GM19023 (cell line): Measurements from ENCODE around the gene DNM1.
"Not testable (repeated sequence)": the region's sequence is repeated elsewhere in the genome, so short reads cannot be mapped to it uniquely, and the experiment has no call there.

Experiments used
- ATAC-seq: cut with Tn5 transposase; IDR thresholded peaks from one replicate; pipeline ENCODE4 v1.9.1; 2021; ENCODE audit warnings: mild to moderate bottlenecking, moderate library complexity; ENCODE audit not compliant: unreplicated experiment

Gene DNM1

DNA sequence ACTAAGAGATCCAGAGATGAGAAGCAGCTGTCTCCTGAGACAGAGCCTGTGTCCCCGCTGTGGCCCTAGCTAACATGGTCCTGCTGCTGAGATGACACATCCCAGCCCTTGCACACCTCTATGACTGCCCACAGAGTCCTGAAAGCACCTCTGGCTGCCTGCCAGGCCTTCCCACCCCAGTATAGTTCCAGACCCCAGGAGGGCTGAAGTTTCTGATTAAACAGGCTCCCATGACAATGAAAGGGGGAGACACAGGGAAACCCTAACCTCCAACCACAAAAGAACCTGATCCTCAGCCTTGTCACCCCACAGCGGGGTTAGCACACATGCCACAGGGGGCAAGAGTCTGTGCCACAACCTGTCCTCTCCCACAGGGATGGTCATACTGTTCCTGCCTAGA is 27.5 kb upstream of the DNM1 start:
- ATAC-seq = no peak

DNA sequence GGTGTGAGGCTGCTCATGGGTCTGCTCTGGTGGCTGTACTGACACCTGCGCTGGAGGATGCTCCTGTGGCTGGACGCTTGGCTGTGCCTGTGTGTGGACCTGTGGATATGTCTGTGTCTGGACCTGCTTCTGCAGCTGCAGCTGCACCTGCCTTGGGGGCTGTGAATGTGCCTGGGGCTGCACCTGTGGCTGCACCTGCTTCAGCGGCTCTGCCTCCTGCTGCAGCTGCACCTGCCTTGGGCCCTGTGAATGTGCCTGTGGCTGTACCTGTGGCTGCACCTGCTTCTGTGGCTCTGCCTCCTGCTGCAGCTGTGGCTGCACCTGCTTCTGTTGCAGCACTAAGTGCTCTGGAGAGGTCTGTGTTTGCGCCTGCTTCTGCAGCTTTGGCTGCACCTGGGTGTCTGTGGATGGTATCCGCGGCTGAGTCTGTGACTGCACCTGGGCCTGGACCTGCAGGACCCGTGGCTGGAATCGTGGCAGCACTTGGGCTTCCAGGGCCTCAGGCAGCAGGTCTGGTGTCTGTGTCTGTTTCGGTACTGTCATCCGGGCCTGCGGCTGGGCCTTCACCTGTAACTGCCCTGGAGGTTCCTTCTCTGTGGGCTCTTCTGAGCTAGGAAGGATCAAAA is 24.3 kb upstream of the DNM1 start:
- no peak for ATAC-seq

GRCh38 chr9:128180001-128180400 is 23.2 kb upstream of the DNM1 start:
- no peak for ATAC-seq

GRCh38 chr9:128180447-128180846 is 22.7 kb upstream of the DNM1 start:
- no peak for ATAC-seq

DNA sequence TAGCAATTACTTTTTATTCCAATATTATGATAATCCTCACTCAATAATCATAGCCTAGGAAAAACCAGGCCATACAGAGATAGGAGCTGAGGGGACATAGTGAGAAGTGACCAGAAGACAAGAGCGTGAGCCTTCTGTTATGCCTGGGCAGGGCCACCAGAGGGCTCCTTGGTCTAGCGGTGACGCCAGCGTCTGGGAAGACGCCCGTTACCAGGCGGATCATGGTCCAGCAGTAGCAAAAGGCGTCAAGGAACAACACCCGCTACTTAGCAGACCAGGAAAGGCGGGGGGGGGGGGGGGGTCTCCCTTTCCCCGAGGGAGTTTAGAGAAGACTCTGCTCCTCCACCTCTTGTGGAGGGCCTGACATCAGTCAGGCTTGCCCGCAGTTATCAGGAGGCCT is 21.7 kb upstream of the DNM1 start:
- ATAC-seq = not testable (repeated sequence)

GRCh38 chr9:128182893-128183588 is 20.1 kb upstream of the DNM1 start:
- no peak for ATAC-seq

DNA sequence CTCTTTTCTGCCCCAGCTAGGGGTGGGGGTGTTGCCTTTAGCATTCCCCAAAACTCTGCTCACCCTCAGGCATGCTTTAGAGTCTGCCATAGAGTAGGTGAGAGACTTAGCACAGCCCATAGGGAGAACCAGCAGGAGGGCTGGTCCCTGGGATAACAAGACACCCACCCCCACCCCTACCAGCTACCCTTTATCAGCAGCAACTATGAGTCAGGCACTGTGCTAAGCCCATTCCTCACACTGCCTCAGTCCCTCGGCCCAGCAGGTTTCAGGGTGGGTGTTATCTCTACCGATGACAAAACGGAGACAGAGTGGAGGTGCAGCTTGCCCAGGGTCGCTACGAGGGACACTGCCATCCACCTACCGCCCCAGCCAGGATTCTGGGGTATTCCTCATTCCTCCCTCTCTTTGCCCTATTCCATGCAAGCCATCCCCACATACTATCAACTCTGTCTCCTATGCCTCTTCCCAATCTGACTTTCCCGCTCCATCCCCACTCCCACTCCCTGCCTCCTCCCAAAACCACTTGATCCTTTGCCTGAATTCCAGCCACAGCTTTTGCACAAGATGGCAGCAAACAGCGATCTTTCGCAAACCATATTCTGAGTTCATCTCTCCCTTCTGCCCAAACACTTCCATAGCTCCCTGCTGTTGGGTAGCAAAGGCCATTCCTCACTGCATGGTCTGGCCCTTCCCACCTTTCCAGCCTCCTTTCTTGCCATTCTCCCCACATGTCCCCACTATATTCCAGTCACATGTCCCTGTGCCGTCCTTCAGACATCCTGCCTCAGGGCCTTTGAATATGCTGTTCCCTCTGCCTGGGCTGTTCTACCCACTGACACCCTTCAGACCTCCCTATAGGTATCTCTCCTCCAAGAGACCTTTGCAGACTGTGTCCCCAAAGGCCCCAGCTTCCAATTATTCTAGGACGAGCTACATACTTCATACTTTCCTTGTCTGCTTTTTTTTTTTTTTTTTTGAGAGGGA is 16.9 kb upstream of the DNM1 start:
- no peak for ATAC-seq

DNA sequence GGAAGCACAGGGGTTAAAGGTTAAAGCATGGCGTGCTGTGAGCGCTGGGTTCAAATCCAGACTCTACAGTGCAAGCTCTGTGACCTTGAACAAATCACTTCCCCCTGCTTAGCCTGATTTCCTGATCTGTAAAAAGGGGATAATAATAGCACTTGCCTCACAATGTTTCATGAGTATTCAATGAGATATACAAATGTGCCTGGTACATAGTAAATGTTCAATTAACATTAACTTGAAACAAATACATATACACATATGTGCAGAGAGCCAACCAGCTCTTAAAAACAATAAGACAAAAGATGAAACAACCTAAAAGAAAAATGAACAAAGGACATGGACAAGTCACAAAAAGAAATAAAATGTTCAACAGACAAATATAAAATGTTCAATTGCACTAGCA is 15.8 kb upstream of the DNM1 start:
- ATAC-seq = no peak

GRCh38 chr9:128188209-128188608 is 15.0 kb upstream of the DNM1 start:
- no peak for ATAC-seq

DNA sequence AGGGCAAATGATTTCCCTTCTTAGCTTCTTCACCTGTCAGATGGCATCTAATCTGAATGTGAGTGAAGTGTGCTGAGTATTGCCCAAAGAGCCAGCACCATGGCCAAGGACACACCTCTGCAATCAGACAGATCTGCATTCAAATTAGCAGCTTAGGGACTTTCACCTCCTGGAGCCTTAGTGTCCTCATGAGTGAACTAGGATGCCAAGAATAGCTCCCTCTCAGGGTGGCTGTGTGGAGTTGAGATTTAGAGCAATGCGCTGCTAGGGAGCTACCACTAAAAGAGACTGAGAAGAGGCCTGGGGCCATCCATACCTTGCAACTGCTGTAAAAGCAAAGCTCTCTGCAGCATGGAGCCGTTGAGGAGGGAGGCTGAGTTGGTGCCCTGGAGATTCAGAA is 13.2 kb upstream of the DNM1 start:
- ATAC-seq = no peak

GRCh38 chr9:128190516-128191405 is 12.4 kb upstream of the DNM1 start:
- ATAC-seq = peak; percentile 22

DNA sequence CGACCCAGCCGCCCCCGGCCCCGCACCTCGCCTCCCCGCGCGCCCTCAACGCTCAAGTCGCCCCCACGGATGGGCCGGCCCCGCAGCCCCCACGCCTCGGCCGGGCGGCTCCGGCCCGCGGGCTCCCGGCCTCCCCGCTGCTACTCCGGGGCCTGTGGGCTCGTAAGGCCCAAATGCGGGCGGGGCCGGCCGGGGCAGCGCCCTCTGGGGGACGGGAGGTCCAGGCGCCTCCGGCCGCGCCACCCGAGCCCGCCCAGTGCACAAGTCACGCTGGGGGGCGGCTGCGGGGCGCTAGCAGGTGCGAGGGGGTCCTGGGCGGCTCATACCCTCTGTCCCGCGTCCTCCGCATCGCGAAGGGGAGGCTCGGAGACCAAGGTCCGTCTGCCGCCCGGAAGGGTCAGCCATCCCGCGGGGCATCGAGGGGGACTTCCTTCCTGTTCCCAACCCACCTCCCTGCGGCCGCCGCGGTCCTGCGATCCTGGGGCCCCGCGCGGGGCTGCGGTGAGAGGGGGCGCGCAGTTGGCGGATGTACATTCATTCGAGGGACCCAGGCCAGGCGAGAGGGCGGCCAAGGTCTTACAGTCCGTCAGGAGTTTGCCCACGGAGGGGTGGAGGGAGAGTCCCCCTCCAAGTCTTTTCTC is 11.7 kb upstream of the DNM1 start, which contains the start of gene CIZ1:
Gene CIZ1, minus strand, starts transcription at position 167 of the 641 bp plus-strand sequence. CDS start 715 bp downstream, outside the sequence.
- peak; percentile 87 for ATAC-seq

- ATAC-seq = no peak
These were observed 10.4 kb upstream of the DNM1 start for GRCh38 chr9:128192601-128193371.

DNA sequence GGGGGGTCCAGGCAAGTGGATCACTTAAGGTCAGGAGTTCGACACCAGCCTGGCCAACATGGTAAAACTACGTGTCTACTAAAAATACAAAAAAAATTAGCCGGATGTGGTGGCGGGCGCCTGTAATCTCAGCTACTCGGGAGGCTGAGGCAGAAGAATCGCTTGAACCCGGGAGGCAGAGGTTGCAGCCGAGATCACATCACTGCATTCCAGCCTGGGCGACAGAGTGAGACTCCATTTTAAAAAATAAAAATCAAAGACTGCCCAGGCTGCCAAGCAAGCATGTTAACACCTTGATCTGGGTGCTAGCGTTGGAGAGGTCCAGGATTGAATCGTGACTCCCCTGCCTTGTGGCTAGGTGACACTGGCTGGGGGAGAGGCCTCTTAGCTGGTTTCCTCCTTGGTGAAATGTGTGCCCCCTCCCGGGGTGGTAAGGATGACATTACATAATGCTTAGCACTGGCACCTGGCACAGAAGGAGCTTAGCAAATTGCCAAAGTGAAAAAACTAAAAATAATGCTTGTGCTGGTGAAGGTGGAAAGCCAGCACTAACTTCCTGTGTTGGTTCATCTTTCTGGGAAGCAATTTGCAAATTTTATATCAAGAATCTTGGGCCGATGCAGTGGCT is 9.6 kb upstream of the DNM1 start:
- no peak for ATAC-seq

DNA sequence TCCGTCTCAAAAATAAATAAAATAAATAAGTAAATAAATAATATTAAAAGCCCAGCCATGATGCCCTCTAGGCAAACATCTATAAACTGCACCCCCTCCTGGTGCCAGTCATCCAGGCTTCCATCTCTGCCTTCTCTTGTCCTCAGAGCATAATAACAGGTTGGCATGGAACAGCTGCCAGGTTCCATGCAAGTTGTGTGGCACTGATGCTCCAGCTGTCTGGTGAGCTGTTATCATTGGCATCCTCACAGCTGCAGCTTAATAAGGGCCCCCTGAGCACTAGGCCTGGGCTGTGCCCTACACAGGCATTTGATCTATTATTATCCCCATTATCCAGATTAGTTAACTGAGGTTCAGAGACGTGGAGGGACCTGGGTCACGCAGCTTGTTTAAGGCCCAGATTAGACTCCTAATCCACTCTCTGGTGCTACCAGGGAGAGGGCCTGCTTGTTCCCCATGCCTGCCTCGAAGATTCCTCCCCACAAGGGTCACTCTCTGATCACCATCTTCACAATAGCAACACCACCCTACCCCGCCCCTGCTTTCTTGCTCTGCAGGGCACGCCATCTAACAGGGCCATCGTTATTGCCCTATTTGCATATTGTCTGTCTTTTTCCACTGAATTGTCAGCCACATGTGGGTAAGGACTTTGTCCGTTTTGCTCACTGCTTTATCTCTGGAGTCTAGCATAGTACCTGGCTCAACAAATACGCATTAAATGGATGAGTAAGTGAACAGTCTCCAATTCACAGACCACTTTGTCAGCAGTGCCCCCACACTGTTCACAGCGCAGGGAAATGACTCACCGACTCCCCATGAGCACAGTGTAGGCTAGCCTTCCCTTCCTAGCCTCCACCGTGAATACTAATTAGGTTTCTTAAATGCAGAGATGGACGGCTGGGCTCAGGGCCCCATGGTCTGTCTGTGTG is 1.5 kb upstream of the DNM1 start:
- no peak for ATAC-seq

DNA sequence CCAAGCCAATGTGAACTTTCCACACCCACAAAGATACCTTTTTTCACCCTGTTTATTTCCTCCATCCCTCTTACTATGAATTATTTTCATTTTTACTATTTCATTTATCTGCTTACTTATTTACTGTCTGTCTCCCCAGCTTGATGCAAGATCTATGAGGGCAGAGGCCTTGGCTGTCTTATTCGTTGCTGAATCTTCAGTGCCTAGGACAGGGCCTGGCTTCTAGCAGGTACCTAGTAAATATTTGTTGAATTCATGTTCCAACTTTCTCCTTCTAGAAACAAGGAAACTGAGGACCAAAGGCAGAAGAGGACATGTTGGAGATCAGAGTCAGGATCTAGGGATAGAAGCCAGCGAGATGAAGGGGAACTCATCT is 543 bp upstream of the DNM1 start:
- ATAC-seq = no peak

DNA sequence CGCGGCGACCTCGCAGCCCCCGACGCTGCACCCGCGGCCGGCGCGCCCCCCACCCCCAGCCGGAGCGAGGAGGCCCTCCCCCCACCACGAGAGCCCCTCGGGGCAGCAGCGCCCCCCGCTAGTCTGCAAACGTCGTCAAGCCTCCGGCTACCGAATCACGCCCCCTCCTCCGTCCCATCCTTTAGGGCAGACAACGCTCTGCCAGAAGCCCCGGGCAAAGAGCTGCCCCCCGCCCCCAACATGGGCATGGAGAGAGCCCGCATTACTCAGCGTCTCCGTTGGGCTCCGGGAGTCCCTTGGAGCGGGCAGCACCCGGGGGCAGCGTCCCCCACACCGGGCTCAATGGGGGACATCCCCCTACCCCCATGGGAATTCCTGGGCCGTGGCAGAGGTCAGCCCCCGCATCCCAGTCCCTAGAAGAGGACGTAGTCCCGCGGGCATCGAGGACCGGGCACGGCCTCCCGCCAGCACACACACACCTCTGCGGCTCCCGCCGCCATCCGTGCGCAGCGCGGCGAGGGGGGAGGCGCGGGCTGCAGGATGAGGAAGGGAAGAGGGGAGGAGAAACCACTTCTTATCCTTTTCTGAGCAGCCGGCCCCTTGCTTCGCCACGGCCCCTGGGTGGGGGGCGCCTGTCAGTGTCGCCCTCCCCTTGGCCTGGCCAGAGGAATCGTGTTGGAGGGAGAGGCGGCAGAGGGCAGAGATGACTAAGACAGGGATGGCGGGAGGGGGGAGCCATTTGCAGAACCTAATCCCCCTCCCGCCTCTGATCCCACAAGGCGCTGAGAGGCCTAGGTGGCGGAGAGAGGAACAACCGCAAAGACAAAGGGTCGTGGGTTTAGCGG is 750 bp downstream of the DNM1 start:
- no peak for ATAC-seq
